Activated T-cell treated with anti-CD3 and anti-CD28 coated beads, Interleukin-2, amount 50 U/mL, for 48 hours (primary cell): ENCODE data around the gene PSD4.

Experiments
- DNase-seq, 2 experiments: peaks; one replicate each; pipeline ENCODE4 v3.0.0-alpha.2; 2020

PSD4 gene

DNA sequence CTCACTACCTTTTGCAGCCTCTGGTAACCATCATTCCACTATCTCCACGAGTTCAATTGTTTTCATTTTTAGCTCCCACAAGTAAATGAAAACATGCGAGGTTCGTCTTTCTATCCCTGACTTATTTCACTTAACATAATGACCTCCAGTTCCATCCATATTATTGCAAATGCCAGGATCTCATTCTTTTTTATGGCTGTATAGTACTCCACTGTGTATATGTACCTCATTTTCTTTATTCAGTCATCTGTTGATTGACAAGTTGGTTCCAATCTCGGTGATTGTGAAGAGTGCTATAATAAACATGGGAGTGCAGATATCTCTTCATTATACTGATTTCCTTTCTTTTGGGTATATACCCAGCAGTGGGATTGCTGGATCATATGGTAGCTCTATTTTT lies 29.5 kb upstream of the PSD4 start:
- DNase-seq = no peak

DNA sequence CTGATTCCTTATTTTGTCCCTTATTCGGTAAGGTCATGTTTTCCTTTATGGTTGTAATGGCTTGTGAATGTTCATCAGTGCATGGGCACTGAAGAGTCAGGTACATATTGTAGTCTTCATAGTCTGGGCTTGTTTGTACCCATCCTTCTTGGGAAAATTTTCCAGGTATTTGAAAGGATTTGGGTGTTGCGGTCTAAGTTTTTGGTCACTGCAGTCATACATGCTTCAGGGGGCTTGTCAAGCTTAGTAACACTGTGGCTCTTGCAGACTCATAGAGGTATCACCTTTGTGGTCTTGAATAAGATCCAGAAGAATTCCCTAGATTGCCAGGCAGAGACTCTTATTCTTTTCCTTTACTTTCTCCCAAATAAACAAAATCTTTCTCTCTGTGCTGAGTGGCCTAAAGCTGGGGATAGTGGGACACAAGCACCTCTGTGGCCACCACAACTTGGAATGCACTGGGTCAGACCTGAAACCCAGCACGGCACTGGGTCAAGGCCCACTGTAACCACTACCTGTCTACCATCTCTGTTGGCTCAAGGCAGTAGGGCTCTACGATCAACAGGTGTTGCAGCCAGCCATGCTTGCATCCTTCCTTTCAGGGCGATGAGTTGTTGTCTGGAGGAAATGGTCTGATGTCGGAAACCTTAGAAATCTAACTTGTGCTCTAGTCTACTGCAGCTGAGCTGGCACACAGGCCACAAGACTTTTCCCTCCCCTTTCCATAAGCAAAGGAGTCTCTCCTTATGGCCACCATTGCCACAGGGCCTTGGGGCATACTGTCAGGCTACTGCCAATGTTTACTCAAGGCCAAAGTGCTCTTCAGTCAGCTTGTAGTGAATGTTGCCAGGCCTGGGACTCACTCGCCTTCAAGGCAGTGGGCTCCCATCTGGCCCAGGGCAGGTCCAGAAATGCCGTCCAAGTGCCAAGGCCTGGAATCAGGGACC lies 24.9 kb upstream of the PSD4 start:
- no peak for DNase-seq

DNA sequence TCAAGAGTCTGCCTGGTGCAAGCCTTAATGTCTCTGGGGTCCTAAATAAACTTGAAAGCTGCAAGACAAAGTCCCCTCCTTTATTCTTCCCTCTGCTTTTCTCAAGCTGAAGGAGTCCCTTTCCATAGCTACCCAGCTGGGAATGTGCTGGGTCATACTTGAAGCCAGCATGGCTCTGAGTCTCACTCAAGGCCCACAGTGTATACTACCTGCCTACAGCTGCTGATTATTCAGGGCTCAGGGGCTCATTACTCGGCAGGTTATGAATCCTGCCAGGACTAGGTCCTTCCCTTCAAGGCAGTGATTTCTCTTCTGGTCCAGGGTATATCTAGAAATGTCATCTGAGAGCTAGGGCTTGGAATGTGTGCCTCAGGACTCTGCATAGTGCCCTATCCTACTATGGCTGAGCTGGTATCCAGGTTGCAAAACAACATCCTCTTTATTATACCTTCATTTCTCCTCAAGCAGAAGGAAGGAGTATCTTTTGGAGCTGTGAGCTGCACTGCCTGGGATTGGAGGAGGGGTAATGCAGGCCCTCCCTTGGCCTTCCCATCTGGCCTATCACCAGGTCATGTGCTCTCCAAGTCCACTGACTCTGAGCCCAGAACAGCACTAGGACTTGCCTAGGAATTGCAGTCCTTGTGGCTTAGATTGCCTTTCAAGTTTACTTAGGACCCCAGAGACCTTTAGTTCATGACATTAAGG lies 24.1 kb upstream of the PSD4 start:
- no peak for DNase-seq

DNA sequence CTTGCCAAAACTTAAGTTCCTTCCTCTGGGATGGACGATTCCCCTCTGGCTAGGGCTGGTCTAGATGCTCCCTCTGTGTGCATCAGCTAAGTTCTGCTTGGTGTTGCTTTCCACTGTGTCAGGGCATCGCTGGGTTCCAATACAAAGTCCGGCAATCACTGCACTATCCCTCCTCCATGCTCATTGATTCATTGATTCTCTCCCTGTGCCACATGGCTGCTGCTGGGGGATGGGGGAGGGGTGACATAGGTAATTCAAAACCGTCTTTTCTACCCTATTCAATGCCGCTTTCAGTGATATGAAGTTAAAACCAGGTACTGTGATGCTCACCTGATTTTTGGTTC lies 23.5 kb upstream of the PSD4 start:
- no peak for DNase-seq

GRCh38 chr2:113155331-113155730 lies 18.4 kb upstream of the PSD4 start:
- no peak for DNase-seq

DNA sequence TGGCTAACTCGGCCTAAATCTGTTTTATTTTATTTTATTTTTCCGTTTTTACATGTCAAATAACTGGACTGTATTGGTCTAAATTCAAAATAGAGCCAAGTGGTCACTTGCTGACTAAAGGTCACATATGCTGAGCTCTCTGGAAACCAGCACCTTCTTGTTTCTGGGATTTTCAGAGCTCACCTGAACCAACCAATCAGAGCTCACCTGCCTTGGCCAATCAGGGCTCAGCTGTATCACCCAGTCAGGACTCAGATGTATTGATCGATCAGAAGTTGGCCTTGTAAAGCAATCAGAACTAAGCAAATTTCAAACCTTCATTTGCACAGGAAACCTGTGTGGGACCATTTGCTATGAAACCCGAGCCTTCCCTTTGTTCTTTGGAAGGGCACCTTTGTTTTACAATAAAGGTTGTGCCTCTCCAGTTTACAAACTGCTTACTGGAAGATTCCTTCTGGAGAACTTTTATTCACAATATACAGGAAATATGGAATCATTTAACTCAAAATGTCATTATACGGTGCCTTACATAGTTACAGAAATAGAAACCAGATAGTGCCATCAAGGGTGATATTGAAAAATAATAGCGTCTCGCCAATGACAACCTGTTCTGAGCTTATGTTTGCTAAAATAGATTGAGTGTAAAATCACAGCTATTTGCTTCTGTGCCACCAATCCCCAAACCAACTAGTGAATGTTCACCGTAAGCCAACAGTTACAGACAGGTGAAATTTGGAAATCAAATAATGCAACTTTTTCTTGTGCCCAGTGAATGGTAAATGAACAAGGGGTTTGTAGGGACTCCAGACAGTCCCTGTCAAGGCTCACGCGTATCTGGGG lies 17.3 kb upstream of the PSD4 start:
- DNase-seq = peak in 1 of 2 experiments; percentile 53

GRCh38 chr2:113157118-113157896 lies 16.5 kb upstream of the PSD4 start:
- peak; percentile 57 to 70 for DNase-seq

DNA sequence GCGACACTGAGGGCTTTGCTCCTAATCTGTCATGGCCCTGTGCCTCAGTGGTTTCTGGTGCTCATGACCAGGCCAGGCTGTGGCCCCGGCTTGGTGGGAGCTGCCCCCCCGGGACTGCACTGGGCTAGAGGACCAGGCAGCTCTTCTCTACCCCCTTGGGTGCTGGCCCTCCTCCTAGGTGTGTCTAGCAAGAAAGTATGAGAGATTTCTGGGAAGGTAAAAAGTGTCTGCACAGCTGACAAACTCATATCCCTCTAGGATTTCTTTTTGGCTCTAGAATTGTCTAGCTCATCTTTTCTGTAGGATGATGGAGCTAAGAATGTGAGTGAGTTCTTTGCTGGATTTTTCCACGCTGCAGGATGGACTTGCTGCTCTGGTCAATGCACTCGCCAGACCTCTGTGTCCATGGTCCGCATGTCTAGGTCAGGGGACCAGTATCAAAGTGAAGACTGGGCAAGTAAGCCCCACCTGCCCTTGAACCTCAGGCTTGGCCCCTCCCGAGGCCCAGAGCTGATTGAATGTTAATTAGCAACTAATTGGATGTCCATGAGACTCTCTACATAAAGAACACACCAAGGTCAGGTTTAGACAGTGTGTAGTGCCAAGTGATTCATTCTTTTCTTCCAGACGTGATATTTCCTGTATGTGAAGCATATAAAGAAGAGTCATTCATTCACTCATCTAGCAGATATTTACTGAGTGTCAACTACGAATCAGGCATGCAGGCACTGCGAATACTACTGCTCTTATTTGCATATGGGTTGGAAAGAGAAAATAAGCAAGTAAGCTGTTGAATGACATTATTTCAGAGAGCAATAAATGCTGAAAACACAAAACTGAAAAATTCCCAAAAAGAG lies 15.6 kb upstream of the PSD4 start:
- peak in 1 of 2 experiments; percentile 30 for DNase-seq

DNA sequence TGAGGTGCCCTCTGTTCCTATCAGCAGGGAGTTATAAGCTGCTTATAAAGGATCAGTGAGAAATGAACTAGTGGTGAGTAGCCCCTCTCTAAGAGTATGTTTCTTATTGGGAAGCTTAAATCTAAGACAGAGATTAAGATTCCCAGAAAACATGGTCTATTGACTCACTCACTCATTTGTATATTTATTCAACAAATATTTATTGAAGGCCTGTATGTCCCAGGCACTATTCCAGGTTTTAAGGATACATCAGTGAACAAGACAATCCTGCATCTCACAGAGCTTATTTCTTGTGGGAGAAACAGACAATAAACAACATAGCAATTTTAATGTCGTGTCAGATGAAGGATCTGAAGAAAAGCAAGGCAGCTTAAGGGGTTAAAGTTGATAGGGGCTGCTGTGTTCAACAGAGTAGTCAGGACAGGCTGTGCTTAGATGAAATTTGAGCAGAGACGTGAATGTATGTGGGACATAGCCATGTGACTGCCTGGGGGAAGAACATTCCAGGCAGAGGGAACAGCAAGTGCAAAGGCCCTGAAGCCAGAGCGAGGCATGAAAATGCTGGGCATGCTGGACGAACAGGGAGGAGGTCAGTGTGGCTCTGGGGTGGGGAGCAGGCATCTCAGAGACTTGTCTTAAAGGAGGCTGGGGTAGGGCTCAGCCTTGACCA lies 14.8 kb upstream of the PSD4 start:
- DNase-seq = no peak

GRCh38 chr2:113160248-113160647 lies 13.5 kb upstream of the PSD4 start:
- no peak for DNase-seq

DNA sequence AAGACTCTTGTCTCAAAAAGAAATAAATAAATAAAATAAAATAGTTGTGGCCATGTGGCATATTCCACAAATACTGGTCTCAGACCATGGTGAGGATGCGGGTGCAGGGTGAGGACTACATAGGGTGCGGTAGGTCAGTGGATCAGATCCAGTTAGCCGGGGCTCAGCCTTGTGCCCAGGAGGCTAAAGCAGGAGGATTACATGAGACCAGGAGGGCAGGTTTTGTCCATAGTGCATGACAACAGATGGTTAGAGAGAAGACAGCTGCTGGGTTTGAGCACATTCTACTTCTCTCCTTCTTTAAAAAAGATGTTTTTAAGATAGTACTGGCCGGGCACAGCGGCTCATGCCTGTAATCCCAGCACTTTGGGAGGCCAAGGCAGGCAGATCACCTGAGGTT lies 12.8 kb upstream of the PSD4 start:
- no peak for DNase-seq

GRCh38 chr2:113162173-113162572 lies 11.6 kb upstream of the PSD4 start:
- DNase-seq = no peak

GRCh38 chr2:113162869-113163268 lies 10.9 kb upstream of the PSD4 start:
- no peak for DNase-seq

GRCh38 chr2:113164215-113164929 lies 9.4 kb upstream of the PSD4 start:
- peak in 1 of 2 experiments; percentile 7 for DNase-seq

- DNase-seq = peak in 1 of 2 experiments; percentile 14
Measured at GRCh38 chr2:113164930-113165585, 8.7 kb upstream of the PSD4 start.

DNA sequence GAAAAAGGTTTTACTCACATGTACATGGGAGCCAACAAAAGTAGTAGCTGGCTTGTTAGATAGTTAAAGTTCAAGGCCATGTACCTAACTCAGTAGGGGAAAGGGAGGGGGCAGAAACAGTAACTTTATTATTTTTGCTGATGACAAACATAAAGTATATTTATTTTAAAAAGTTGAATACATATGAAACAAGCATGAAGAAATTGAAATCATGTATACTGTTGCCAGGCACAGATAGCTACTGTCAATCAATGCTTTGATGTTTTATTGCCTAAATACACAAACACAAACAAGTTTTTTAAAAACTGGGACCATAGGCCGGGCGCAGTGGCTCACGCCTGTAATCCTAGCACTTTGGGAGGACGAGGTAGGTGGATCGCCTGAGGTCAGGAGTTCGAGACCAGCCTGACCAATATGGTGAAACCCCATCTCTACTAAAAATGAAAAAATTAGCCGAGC lies 7.6 kb upstream of the PSD4 start:
- peak in 1 of 2 experiments; percentile 11 for DNase-seq

DNA sequence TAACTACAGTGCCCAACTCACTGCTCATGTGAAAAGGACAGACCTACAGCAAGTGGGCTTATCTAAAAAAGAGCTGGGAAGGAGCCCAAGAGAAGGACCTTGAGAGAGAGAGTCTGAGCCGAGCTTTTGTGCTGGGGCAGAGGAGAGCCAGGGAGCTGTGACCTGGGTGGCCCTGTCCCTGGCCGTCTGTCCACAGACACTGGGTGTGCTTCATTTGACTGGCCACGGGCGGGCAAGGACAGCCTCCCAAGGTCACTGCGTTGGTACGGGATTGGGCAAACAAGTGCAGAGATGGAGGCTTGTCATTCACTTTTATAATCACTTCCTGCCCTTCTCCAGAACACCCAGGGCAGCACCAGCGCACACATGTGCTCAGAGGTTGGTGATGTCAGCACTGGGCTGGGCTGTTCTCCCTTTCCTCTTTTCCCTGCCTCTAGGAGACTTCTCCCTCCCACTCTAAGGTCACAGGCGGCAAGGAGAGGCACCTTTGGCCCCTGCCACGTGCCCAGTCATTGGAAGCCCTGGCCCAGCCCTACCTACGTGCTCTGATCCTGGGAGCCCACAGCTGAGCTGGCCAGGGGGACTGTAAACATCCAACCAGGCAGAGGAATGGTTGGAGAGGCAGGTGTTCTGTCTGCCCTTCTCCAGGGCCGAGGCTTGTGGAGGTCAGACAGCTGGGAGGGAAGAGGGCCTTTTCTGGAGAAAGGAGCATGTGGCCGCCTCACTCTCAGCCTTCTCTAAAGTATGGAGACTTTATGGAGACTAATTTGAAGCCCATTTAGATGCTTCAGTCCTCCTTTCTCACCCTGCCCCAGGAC lies 6.4 kb upstream of the PSD4 start:
- peak; percentile 62 to 68 for DNase-seq

DNA sequence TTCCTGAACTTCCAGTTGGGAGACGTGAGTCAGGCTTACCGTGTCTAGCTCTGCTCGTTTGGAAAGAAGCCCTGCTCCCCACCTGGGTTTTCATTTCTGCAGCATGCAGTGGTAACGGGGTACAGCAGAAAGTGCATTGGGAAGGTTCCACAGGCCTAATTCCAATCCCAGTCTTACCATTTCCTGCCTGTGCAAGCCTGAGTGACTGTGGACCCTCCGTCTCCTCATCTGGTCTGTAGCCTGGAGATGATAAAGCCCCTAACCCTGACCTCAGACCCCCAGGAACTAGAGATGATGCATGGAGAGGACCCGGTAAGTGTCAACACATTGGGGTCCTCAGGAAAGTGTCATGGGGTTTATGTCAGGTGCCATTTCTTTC lies 5.8 kb upstream of the PSD4 start:
- DNase-seq = no peak
